Posterior vena cava (tissue), 2 donors: ENCODE data around the gene SULT4A1. TPM values are rescaled to one million over a fixed set of nuclear protein-coding genes. Genes with fewer than 3 reads are reported as not detected.
"Not testable (repeated sequence)": the region's sequence is repeated elsewhere in the genome, so short reads cannot be mapped to it uniquely, and the experiment has no call there.

Experiments used
- DNase-seq: peaks from one replicate; pipeline ENCODE4 v3.0.0-alpha.2; 2020; ENCODE audit warnings: low spot score
- intact Hi-C, 2 donors: fragments of 100-400 bp; cut with DNase I; formaldehyde crosslinking; loops; one replicate each; pipeline versions ENCODE4 v1.14.1 to v1.14.2; 2022 to 2023
- total RNA-seq, 2 donors: library from RNA; stranded (reverse); fragmentation: NEBNext Ultra II Directional; extraction: Animal tissue kit (Norgen Biotek cat#: 25700); gene quantifications; one replicate each; pipeline ENCODE4 v1.2.1, GENCODE V29; 2021
- donor health status: DM: yes; HTN: yes; CAD: no.
- donor health status: DM: yes; HTN: yes; CAD: no.

The SULT4A1 gene
- total RNA-seq, 2 donors from 2014 or later: not detected

DNA sequence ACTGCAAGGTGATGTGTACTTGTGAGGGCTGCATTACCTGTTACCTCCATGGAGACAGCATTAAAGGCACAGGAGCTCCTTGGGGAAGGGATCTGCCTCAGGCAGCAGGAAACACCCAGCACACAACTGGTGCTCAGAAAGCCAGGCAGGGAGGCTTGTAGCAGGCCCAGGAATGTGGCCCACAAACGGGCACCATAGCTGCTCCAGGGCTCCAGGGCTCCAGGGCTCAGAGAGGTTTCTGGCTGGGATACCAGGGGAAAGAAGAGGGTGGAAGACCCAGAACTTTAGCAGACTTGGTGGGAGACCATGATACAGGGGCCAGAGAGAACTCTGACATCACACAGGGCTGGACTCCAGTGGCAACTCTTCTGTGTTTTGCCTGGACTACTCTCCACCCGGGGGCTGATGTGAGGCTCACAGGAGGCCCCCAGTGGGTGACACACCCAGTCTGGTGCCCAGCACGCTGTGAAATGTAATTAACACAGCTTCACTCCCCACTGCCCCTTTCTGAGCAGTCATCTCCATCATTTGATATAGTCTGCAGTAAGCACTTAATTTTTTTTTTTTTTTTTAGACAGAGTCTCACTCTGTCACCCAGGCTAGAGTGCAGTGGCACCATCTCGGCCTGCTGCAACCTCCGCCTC, 14.7 kb upstream of the SULT4A1 start:
- peak; percentile 55 for DNase-seq
- intact Hi-C loops: no loop called here

DNA sequence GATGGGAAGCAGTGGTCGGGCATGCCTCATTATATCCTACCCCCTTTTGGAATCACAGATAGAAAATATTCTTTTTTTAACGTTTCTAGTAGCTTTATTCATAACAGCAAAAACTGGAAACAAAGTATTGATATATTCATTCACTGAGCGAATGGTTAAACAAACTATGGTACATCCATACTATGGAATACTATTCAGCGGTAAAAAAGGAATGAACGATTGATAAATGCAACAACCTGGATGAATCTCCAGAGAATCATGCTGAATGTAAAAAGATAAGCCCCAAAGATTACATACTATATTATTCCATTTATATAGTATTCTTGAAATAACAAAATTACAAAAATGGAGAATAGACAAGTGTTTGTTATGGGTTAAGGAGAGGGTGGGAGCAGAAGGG, 7.5 kb upstream of the SULT4A1 start:
- intact Hi-C loops: no loop called here
- DNase-seq: no peak

DNA sequence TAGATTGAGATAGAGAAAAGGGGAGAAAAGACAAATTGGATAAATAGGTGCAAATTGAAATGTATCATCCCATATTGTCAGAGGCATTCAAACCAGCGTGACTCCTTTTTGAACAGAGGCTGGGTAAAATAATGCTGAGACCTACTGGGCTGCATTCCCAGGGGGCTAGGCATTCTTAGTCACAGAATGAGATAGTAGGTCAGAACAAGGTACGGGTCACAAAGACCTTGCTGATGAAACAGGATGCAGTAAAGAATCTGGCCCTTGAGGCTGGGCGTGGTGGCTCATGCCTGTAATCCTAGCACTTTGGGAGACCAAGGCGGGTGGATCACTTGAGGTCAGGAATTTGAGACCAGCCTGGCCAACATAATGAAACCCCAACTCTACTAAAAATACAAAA, 6.7 kb upstream of the SULT4A1 start:
- intact Hi-C loops, DNase-seq: not testable (repeated sequence)

DNA sequence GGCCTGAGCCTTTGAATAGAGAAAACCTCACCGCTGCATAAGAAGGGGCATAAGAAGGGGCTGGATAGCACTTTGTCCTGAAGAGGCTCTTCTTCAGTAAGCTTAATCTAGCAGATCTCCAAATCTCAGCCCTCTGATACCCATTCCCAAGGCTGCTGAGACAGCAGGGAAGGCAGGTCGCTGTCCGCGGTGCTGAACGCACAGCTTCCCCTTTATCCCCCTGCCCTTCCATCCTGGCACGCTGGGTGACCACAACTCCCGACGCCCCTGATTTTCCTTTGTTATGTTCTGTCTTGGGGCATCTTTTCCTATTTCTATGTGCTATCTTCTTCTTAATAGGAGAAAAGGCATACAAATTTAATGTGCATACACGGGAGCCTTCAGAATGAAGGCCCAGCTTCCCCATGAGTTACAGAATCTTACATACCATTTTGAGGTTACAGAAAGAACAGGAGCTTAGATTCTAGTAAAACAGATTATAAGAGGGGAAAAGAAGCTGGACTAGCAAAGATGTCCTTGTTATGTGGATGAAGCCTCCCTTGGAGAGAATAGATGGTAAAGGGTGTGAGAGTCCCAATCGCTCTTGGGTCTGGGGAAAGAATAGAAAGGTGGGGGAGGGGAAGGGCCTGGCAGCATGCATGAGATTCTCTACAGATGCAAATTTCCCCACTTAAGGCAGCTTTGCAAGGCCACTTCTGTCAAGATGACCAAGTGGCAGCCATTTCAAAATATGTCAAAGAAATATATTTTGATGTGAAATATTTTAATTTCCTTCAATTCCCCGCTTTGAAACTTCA, 5.7 kb upstream of the SULT4A1 start:
- intact Hi-C loops: no loop called here
- DNase-seq: peak; percentile 87

DNA sequence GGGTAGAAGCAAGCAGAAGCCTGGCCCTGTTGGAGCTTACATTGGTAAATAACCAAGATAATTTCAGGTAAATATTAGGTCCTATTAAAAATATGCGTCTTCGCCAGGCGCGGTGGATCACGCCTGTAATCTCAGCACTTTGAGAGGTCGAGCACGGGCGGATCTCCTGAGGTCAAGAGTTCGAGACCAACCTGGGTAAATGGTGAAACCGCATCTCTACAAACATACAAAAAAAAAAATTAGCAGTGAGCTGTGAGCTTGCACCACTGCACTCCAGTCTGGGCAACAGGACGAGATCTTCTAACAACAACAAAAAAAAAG, 529 bp upstream of the SULT4A1 start:
- intact Hi-C loops: no loop called here
- peak; percentile 62 for DNase-seq

DNA sequence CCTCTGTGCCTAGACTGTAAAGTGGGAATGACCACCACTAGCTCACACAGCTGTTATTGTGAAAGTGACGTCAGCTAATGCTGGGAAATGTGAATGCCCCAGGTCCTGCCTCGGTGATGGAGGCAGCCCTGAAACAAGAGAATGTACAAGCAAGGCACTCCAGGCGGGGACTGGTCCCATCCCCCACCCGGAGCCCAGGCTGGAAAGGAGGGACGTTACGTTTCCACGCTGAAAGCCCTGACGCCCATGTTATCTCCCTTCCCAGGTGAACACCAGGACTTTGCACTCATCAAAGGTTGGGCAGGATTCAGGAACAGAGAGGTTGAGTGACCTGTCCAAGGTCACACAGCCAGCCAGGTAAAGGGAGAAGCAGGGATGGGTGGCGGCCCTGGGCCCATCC, 784 bp downstream of the SULT4A1 start:
- intact Hi-C loops: no loop called here

DNA sequence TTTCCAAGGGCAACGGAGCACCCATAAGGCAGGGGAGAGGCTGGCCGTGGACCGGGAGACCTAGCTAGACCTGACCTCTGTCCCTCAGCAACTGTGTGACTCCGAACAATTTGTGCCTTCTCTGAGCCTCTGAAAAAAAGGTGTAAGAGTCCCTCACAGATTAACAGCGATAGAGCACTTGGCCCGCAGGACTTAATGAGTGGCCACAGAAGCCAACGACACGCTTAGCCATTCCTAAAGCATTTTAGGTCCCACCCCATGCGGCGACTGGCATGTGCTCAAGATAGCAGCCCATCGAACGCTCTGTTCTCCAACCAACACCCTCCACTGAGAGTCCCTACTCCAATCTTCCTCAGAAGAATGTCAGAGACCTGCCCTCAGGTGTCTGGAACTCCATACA, 1.5 kb downstream of the SULT4A1 start:
- intact Hi-C loops: no loop called here
- no peak for DNase-seq

More for the DNA sequence above, 784 bp downstream of the SULT4A1 start:
- peak; percentile 43 for DNase-seq

DNA sequence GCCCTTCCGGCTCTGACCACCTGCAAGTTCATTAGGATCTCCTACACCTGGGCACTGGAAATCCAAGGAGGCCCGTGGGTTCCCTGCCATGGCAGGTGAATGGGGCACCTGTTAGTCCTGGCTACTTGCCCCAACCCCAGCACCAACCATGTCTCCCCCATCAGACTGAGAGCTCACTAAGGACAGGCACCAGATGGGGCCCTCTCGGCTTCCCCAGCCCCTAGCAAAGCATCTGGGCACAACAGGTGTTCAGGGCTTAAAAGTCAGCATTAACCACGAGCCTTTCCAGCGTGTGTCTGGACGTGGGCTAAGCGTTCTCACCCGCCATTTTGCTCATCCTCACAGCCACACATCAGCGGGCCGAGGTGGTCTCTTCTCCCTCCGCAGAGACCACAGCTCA, 2.2 kb downstream of the SULT4A1 start:
- DNase-seq: peak; percentile 49
- intact Hi-C loops: no loop called here

DNA sequence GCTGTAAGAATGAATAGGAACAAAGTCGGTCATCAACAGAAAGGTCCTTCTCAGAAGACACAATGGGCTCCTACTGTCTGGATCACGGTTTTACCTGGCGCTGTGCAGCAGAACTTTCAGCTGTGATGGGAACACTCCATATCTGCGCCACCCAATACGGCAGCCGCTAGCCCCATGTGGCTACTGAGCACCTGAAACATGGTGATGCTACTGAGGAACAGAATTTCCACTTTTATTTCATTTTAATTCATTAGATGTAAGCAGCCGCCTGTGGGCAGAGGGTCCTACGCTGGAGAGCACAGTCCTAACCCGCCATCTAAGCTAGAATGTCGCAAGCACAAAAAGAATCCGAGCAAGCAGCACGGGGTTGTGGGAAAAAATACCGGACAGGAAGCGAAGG, 2.7 kb downstream of the SULT4A1 start:
- intact Hi-C loops: no loop called here
- peak; percentile 40 for DNase-seq

DNA sequence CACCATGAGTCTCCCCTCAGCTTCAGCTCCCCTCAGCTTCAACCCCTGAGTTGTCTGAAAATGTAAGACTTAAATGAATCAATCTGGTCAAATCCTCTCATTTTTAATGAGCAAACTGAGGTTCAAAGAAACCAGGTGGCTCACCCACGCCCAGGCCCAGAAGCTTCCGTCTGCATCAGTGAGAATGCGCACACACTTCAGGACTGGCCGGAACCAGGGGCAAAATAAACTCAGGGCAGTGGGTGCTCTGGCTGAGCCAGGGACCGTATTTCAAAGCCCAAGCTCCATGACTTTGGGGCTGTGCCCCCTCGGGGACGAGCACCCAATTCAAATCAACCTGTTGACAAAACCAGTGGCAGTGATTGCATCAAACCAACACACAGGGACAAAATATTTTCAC, 3.1 kb downstream of the SULT4A1 start:
- DNase-seq: no peak
- intact Hi-C loops: no loop called here

DNA sequence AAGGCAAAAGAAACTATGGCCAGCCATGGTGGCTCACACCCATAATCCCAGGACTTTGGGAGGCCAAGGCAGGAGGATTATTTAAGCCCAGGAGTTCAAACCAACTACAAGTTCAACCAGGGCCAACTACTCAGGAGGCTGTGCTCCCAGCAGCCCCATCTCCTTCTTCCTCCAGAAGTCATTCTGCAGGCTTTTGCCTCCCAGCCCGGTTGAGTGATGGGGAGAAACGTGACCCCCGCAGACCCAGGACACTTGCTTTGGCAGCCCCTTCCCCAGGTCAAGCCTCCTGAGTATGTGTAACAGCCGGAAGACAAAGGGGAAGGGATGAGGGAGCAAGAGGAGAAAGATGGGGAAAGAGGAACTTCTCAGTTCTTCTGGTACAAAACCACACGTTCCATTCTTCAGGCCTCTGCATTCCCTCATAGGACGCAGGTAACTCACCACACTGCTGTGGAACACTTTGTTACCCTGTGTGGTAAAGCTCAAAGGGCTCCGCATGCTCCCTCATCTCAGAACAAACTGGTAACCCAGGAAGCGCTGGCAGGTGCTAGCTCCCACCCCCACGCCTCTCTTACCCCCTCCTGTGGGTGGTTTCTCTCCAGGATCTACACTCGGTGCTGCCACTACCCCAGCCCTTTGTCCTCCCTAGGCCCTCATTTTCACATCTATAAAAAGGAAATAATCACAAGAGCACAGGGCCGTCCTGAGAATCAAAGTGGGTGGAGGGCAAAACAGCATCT, 4.0 kb downstream of the SULT4A1 start:
- DNase-seq: no peak
- intact Hi-C loops: no loop called here

DNA sequence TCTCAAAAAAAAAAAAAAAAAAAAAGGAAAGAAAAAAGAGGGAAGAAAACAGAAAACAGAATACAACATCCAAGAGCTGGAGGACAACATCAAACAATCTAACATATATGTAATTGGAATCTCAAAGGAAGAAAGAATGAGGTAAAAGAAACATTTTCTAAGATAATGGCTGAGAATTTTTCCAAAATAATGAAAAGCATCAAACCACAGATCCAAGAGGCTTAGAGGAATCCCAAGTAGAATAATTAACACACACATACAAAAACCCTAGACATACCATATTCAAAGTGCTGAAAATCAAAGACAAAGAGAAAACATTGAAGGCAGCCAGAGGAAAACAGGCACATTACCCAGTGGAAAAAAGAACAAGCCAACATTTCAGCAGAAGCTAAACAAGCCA, 4.9 kb downstream of the SULT4A1 start:
- no peak for DNase-seq
- intact Hi-C loops: no loop called here

DNA sequence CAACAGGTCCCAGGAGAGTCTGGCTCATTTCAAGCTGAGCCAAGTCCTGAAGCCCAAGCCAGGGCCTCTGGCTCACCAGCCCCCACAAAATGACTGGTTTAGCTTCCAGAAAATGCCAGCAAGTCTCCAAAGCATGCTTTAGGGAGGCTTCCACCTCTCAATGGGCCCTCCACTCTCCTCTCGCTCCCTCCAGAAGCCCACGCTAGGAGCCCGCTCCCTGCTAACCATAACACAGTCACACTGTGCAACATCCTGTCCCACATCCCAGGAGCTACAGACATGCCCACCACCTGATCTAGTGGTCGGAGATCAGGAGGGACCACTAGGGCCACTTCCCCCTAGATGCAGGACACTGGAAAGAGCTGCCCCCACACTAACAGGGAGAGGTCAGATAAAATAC, 6.9 kb downstream of the SULT4A1 start:
- intact Hi-C loops: no loop called here
- peak; percentile 38 for DNase-seq

DNA sequence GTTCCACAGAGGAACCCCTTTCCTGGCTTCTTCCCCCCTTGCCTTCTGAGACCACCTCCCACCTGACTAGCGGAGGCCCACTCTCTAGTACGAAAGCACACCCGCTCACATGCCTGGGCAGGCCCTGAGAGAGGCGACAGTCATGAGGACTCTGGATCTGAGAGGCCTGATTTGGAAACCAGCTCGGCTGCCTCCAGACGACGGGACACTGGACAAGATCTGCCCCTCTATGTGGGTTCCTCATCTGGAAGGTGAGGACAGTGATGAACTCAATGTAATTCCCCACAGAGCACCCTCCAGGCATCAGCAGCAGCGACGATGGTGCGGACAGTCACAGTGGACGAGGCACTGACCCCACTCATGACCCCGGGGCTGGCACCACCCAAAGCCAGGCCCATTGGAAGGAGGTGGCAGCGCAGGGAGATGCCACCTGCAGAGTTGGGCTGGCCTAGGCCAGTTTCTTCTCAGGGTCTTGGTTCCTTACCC, 7.5 kb downstream of the SULT4A1 start:
- peak; percentile 50 for DNase-seq
- intact Hi-C loops: no loop called here

DNA sequence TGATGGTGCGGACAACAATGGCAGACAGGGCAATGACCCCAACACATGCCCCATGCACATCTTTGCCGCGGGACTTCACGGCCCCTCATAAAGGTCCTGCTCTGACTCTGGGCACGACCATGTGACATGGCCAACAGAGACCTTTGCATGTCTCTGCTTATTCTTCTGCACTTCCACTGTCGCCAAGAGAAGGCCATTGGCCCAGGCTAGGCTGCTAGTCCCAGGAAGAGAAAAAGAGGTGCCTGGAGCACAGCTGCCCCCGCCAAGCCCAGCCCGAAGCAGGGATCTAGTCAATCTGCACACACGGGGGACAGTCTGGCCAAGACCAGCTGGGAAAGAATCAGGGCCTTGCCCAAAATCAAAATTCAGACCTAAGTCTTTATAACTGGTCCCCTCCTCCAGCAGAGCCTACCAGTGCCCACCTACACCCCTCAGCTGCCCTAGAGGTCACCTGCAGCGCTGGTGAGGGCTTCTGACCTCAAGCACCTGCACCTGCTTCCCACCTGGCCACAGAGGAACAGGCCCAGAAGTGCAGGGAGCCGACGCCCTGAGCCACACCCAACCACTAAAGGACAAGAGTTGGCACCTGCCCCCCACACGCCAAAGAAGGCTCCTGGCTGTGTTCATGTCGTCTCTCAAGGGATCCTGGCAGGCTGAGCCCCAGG, 8.1 kb downstream of the SULT4A1 start:
- peak; percentile 72 for DNase-seq
- intact Hi-C loops: no loop called here

DNA sequence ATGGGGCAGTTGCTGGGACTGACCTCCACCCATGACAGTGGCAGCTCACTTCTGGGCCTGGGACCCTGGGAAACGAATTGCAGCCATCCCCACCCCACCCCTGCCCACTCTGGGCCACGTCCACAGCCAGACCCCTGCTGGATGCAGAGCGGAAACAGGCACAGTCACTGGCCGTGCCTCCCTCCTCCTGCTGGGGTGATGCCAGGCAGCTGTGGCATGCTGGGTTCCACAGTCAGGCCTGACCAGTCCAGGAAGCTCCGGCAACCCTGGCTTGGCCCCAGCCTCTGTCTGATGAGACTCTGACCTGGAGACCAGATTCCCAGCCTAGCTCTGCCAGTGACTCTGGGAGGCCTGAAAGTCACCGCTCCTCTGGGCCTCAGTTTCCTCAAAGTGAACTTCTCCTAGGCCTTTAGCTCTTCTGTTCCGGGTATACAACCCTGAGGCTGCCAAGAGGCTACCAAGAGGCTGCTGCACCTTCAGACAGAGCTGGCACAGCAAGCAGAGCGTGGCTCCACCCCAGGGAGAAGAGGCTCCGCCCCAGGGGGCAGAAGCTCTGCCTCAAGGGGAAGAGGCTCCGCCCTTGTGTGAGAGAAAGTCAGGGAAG, 8.9 kb downstream of the SULT4A1 start:
- intact Hi-C loops: no loop called here
- DNase-seq: peak; percentile 74

DNA sequence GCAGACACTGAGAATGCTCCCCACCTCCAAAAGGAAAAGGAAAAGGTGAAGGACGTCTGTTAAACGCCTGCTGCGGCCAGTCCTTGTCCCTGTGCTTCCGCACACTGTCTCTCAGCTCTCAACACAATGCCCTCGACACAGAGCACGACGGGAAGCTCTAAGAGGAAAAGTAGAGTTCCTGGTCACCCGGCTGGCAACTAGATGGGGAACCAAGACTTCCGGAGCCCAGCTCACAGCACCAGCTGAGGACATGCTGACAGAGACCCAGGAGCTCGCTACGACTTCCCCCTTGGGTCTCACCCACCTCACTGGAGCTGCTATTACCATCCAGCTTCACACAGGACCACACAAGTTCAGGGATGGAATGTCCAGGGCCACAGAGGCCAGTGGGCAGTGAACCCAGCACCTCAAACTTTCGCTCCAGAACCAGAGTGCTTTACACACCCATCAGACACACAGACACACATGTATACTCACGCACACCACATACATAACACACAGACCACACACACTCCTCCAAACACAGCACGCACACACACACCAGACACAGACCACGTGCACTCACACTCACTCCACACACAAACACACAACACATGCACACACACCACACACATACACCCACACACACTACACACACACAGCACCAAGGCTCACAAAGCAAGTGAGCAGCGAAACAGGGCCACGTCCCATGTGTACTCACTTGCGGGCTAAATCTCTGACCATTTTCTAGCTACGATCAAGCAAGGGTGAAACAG, 9.6 kb downstream of the SULT4A1 start:
- peak; percentile 80 for DNase-seq
- intact Hi-C loops: no loop called here

DNA sequence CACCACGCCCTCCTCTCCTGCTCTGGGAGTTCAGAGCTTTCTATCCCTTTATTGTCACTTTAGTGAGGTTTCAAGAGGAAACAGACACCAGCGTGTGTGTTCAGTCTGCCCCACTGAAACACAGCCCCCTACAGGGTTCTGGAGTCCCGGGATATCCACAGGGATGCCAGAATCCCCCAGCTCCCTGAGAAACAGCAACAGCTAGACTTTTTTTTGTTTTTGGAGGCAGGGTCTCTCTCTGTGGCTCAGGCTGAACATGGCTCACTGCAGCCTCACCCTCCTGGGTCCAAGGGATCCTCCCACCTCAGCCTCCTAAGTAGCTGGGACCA, 10.4 kb downstream of the SULT4A1 start:
- no peak for DNase-seq
- intact Hi-C loops: no loop called here
